IMR-90 (cell line): ENCODE measurements around the gene DBT. TPM values are rescaled to one million over a fixed set of nuclear protein-coding genes. Genes with fewer than 3 reads are reported as not detected.

Source experiments
- ATAC-seq: fragments of 200-7000 bp; cut with Tn5 transposase; 2 replicates; pipeline ENCODE4 v1.9.1; 2020; ENCODE audit warnings: low read depth, mild to moderate bottlenecking, moderate library complexity
- BruUV-seq: library from RNA; stranded (reverse); fragments of 400-500 nt; replicated peaks from 2 replicates; lab custom pipeline; 2021; lab: Mats Ljungman, UMichigan
- CTCF ChIA-PET: fragments of 300-600 bp; formaldehyde crosslinking; extraction: SDS; loops from one replicate; lab custom pipeline; 2021; ENCODE audit warnings: antibody characterized with exemption; lab: Yijun Ruan, JAX
- POLR2A ChIA-PET: fragments of 300-600 bp; sonication (Branson Sonifier 250); formaldehyde crosslinking; loops from one replicate; lab custom pipeline; 2022; ENCODE audit warnings: antibody characterized with exemption; ENCODE audit not compliant: unreplicated experiment; lab: Charles Lee
- DNase-seq: peaks from one replicate; pipeline ENCODE4 v3.0.0; 2013
- H2AFZ ChIP-seq: replicated peaks from 2 replicates; pipeline ENCODE3; 2013; ENCODE audit warnings: low read length, mild to moderate bottlenecking; ENCODE audit not compliant: poor library complexity
- H2AK5ac ChIP-seq: 2 replicates; pipeline ENCODE4 v1.6.1; 2013; ENCODE audit warnings: low read depth, low read length, inconsistent platforms
- H2AK9ac ChIP-seq: replicated peaks from 2 replicates; pipeline ENCODE3; 2013; ENCODE audit warnings: mild to moderate bottlenecking, low read depth, low read length, moderate library complexity; ENCODE audit not compliant: poor library complexity
- H2BK120ac ChIP-seq: 2 replicates; pipeline ENCODE4 v1.6.1; 2013; ENCODE audit warnings: low read depth, low read length, inconsistent platforms
- H2BK15ac ChIP-seq: 3 replicates; pipeline ENCODE4 v1.6.1; 2013; ENCODE audit warnings: low read depth, low read length, inconsistent platforms
- H2BK20ac ChIP-seq: 2 replicates; pipeline ENCODE4 v1.6.1; 2013; ENCODE audit warnings: low read depth, mild to moderate bottlenecking, inconsistent platforms, low read length, moderate library complexity
- H2BK5ac ChIP-seq: 2 replicates; pipeline ENCODE4 v1.6.1; 2013; ENCODE audit warnings: mild to moderate bottlenecking, low read depth, low read length, inconsistent platforms; ENCODE audit not compliant: poor library complexity, severe bottlenecking
- H3K14ac ChIP-seq: replicated peaks from 2 replicates; pipeline ENCODE4 v1.6.1; 2013; ENCODE audit warnings: low read depth, low read length, inconsistent platforms
- H3K18ac ChIP-seq: 2 replicates; pipeline ENCODE4 v1.6.1; 2013; ENCODE audit warnings: low read depth, low read length, control low read depth
- H3K23ac ChIP-seq: 2 replicates; pipeline ENCODE4 v1.6.1; 2013; ENCODE audit warnings: low read depth, low read length, inconsistent platforms
- H3K27ac ChIP-seq: 2 replicates; pipeline ENCODE4 v1.5.1; 2013; ENCODE audit warnings: mild to moderate bottlenecking, control low read depth, low read length; ENCODE audit not compliant: insufficient read depth
- H3K27me3 ChIP-seq: 2 replicates; pipeline ENCODE4 v1.6.1; 2013; ENCODE audit warnings: low read length; ENCODE audit not compliant: control insufficient read depth, insufficient read depth
- H3K36me3 ChIP-seq: 2 replicates; pipeline ENCODE4 v1.6.1; 2013; ENCODE audit warnings: low read length, mixed read lengths; ENCODE audit not compliant: control insufficient read depth, insufficient read depth
- H3K4ac ChIP-seq: 2 replicates; pipeline ENCODE4 v1.6.1; 2013; ENCODE audit warnings: low read depth, low read length, inconsistent platforms
- H3K4me1 ChIP-seq: 2 replicates; pipeline ENCODE4 v1.6.1; 2013; ENCODE audit warnings: low read length, mixed read lengths; ENCODE audit not compliant: control insufficient read depth, insufficient read depth
- H3K4me2 ChIP-seq: 2 replicates; pipeline ENCODE4 v1.6.1; 2013; ENCODE audit warnings: low read depth, mild to moderate bottlenecking, control low read depth, low read length, moderate library complexity
- H3K4me3 ChIP-seq: 2 replicates; pipeline ENCODE4 v1.5.1; 2013; ENCODE audit warnings: low read depth, mild to moderate bottlenecking, control low read depth, low read length, moderate library complexity; ENCODE audit not compliant: insufficient read depth
- H3K56ac ChIP-seq: 2 replicates; pipeline ENCODE4 v1.6.1; 2013; ENCODE audit warnings: low read length, inconsistent platforms; ENCODE audit not compliant: insufficient read depth; ENCODE audit errors: extremely low read depth
- H3K79me1 ChIP-seq, 2 experiments: 2 replicates each; pipeline ENCODE4 v1.6.1; 2013; ENCODE audit warnings: low read length in 2 of 2, inconsistent platforms in 1 of 2, low read depth in 1 of 2
- H3K9ac ChIP-seq: 2 replicates; pipeline ENCODE4 v1.6.1; 2013; ENCODE audit warnings: low read depth, low read length, control low read depth
- H3K9me1 ChIP-seq: 2 replicates; pipeline ENCODE4 v1.6.1; 2013; ENCODE audit warnings: low read length, inconsistent platforms; ENCODE audit not compliant: insufficient read depth
- H3K9me3 ChIP-seq: 2 replicates; pipeline ENCODE4 v1.6.1; 2013; ENCODE audit warnings: low read length; ENCODE audit not compliant: control insufficient read depth, insufficient read depth
- H4K20me1 ChIP-seq: 2 replicates; pipeline ENCODE4 v1.6.1; 2013; ENCODE audit warnings: low read length, inconsistent platforms; ENCODE audit not compliant: insufficient read depth
- H4K5ac ChIP-seq: 2 replicates; pipeline ENCODE4 v1.6.1; 2013; ENCODE audit warnings: mild to moderate bottlenecking, low read depth, low read length, control low read depth
- H4K8ac ChIP-seq, 2 experiments: 2 replicates each; pipeline ENCODE4 v1.6.1; 2013; ENCODE audit warnings: low read depth in 2 of 2, low read length in 2 of 2, control low read depth in 1 of 2, inconsistent platforms in 1 of 2
- H4K91ac ChIP-seq: 2 replicates; pipeline ENCODE4 v1.6.1; 2013; ENCODE audit warnings: low read depth, low read length, inconsistent platforms; ENCODE audit not compliant: insufficient read depth
- BHLHE40 ChIP-seq: fragments of 150-350 bp; IDR thresholded peaks from 2 replicates; pipeline ENCODE4 v1.6.1; 2016; ENCODE audit warnings: mild to moderate bottlenecking, low read depth, low read length
- MAFK ChIP-seq: IDR thresholded peaks from 2 replicates; pipeline ENCODE4 v1.6.1; 2012; ENCODE audit warnings: low read depth, low read length, improper control_type of control experiment
- RAD21 ChIP-seq: IDR thresholded peaks from 2 replicates; pipeline ENCODE4 v1.6.1; 2012; ENCODE audit warnings: low read length, improper control_type of control experiment
- RFX5 ChIP-seq: IDR thresholded peaks from 2 replicates; pipeline ENCODE4 v1.8.0; 2012; ENCODE audit warnings: low read depth, mild to moderate bottlenecking, low read length, moderate library complexity
- WGBS, 2 experiments: methylation state at CpG; one replicate each; pipeline versions ENCODE4 v1.1.5 to v1.1.7; 2013; ENCODE audit warnings: missing lambda C conversion rate in 2 of 2; ENCODE audit not compliant: insufficient read length in 1 of 2; ENCODE audit errors: extremely low coverage in 2 of 2; 5-methylcytosine and 5-hydroxymethylcytosine counted together
- dilution Hi-C: fragments of 300-500 bp; cut with HindIII; formaldehyde crosslinking; loops from one replicate; pipeline ENCODE4 v1.14.3; 2018; ENCODE audit warnings: low sequenced_read_pairs; ENCODE audit not compliant: unreplicated experiment
- in situ Hi-C: fragments of 300-500 bp; cut with MboI; formaldehyde crosslinking; loops from 3 replicates; pipeline ENCODE4 v1.14.3; 2019; ENCODE audit warnings: low sequenced_read_pairs, inconsistent platforms, mixed read lengths
- intact Hi-C: fragments of 100-400 bp; cut with micrococcal nuclease; formaldehyde crosslinking; loops from 2 replicates; pipeline ENCODE4 v1.10.0; 2022
- polyA plus RNA-seq, 3 experiments: library from polyadenylated mRNA; depleted of rRNA; stranded (reverse); fragments of >200 nt; gene quantifications; 2 replicates each; pipeline ENCODE4 v1.2.3, GENCODE V29; 2012; ENCODE audit warnings: low replicate concordance in 1 of 3
- total RNA-seq: library from RNA; depleted of rRNA; stranded (reverse); fragments of >200 nt; gene quantifications from 2 replicates; pipeline ENCODE4 v1.2.3, GENCODE V29; 2012

The DBT gene
- total and polyA plus RNA-seq, 2 of the 4 experiments (the other 2 are of a cell fraction), result 3.4 to 3.8 TPM

- dilution Hi-C loops, result no loop called here
These were observed 29.8 kb upstream of the DBT start for GRCh38 chr1:100279358-100279923.

More at GRCh38 chr1:100279358-100279923, 29.8 kb upstream of the DBT start:
- POLR2A ChIA-PET, result no interaction called here
- intact Hi-C loops (loop anchor here (10.0 kb wide), 1 partner anchor 55 kb away; no protein-coding TSS in a partner anchor), in situ Hi-C loops (no loop called here)
- Histone ChIP-seq H3K23ac (no peak overlapping the region), H3K9ac (no peak overlapping the region), H2BK5ac (no peak overlapping the region), H3K79me1 (peaks cover 11 to 13% of the 10 kb centered on the region in 2 experiments), H4K20me1 (no peaks in the 10 kb centered on the region), H3K18ac (no peak overlapping the region), H3K56ac (no peak overlapping the region), H3K27ac (no peak overlapping the region), H3K9me3 (no peaks in the 10 kb centered on the region), H2AK9ac (no peak overlapping the region), H2BK15ac (no peak overlapping the region), H3K4me2 (no peak overlapping the region), H4K91ac (no peak overlapping the region), H3K36me3 (peaks cover 28% of the 10 kb centered on the region), H3K4me3 (no peak overlapping the region), H4K8ac (no peak overlapping the region), H3K27me3 (no peaks in the 10 kb centered on the region), H2AK5ac (no peak overlapping the region), H3K9me1 (no peaks in the 10 kb centered on the region), H3K4ac (no peak overlapping the region), H3K14ac (no peak overlapping the region), H4K5ac (no peak overlapping the region), H2BK20ac (no peak overlapping the region), H2AFZ (no peak overlapping the region), H2BK120ac (no peak overlapping the region), H3K4me1 (no peaks in the 10 kb centered on the region)
- no CpG with 5 or more reads among the region's 3 CpGs for WGBS, 2 experiments
- CTCF ChIA-PET, result no interaction called here
- no peak for TF ChIP-seq RFX5
- no peak for TF ChIP-seq MAFK
- TF ChIP-seq RAD21, result no peak
- no peak for TF ChIP-seq BHLHE40
- DNase-seq (no peak), ATAC-seq (no peak)
- BruUV-seq, result no TSS peak
